Adrenal gland (tissue), 12 donors: ENCODE data around the gene MAP3K12. TPM values are rescaled to one million over a fixed set of nuclear protein-coding genes. Genes with fewer than 3 reads are reported as not detected.

Source experiments
- DNase-seq, 7 donors: peaks; one replicate each; pipeline ENCODE4 v3.0.0-alpha.2; 2019 to 2020
- H3K27ac ChIP-seq, 5 donors: fragments of 200-600 bp; sonication (generic) in 4 of 5; 1 replicate in 3 of 5; 2 replicates in 2 of 5; pipeline versions ENCODE4 v1.5.1 to v1.8.0; 2016 to 2020; ENCODE audit warnings: mild to moderate bottlenecking in 1 of 5
- H3K27me3 ChIP-seq: fragments of 200-600 bp; 2 replicates; pipeline ENCODE4 v1.8.0; 2021
- H3K36me3 ChIP-seq, 2 donors: fragments of 200-600 bp; replicated peaks in 1 of 2; 1 replicate in 1 of 2; 2 replicates in 1 of 2; pipeline versions ENCODE4 v1.5.1 to v1.8.0; 2018 to 2022
- H3K4me1 ChIP-seq, 2 donors: fragments of 200-600 bp; replicated peaks in 1 of 2; 1 replicate in 1 of 2; 2 replicates in 1 of 2; pipeline versions ENCODE4 v1.5.1 to v1.8.0; 2018 to 2021
- H3K4me3 ChIP-seq, 4 donors: fragments of 200-600 bp; sonication (generic) in 3 of 4; one replicate each; pipeline ENCODE4 v1.5.1; 2016 to 2018
- H3K9me3 ChIP-seq, 3 donors: fragments of 200-600 bp; sonication (generic) in 1 of 3; replicated peaks in 1 of 3; 1 replicate in 2 of 3; 2 replicates in 1 of 3; pipeline versions ENCODE4 v1.5.1 to v1.8.0; 2016 to 2021
- CTCF ChIP-seq, 6 experiments: fragments of 450-650 bp in 4 of 6; fragments of 200-600 bp in 2 of 6; sonication (generic) in 1 of 6; IDR thresholded peaks; 1 replicate in 5 of 6; 2 replicates in 1 of 6; pipeline versions ENCODE4 v1.5.1 to v1.8.0; 2016 to 2021; ENCODE audit warnings: antibody characterized with exemption in 6 of 6, mild to moderate bottlenecking in 2 of 6, moderate library complexity in 1 of 6
- POLR2A ChIP-seq, 2 donors: fragments of 450-650 bp; IDR thresholded peaks; one replicate each; pipeline ENCODE4 v1.6.1; 2017; ENCODE audit warnings: antibody characterized with exemption in 2 of 2, mild to moderate bottlenecking in 2 of 2, moderate library complexity in 1 of 2
- WGBS, 4 donors: extraction: QIAGEN DNeasy Blood & Tissue Kit in 2 of 4; methylation state at CpG; one replicate each; pipeline versions ENCODE4 v1.1.5 to v1.1.7; 2013 to 2017; 5-methylcytosine and 5-hydroxymethylcytosine counted together
- intact Hi-C, 2 donors: fragments of 100-400 bp; cut with DNase I; formaldehyde crosslinking; loops; one replicate each; pipeline versions ENCODE4 v1.14.1 to v1.15.0; 2022 to 2023
- polyA plus RNA-seq, 3 donors: library from polyadenylated mRNA; stranded (reverse); fragments of 200-250 nt in 2 of 3; fragments of 350-450 nt in 1 of 3; fragmentation: Illumina TruSeq in 1 of 3; extraction: RNeasy Lipid Tissue Mini Kit (QIAGEN cat#74804) in 1 of 3; gene quantifications; one replicate each; pipeline ENCODE4 v1.2.3, GENCODE V29; 2013 to 2014
- total RNA-seq, 9 donors: library from RNA; depleted of rRNA in 4 of 9; stranded (reverse); fragments of >200 nt in 4 of 9; fragments of 120-200 nt in 1 of 9; fragmentation: NEBNext Ultra II Directional in 1 of 9; extraction: Animal tissue kit (Norgen Biotek cat#: 25700) in 1 of 9; gene quantifications; one replicate each; pipeline versions ENCODE4 v1.1.0 to v1.2.4, GENCODE V29; 2013 to 2023
- donor health status: healthy with polysubstance abuse.
- donor health status: Bipolar disorder and iron deficiency.
- donor health status: DM: yes; HTN: yes; CAD: no.
- donor health status: DM: no; HTN: no; CAD: no.
- donor health status: DM: no; HTN: no; CAD: no.
- donor health status: DM: yes; HTN: yes; CAD: no.

MAP3K12 gene
- total and polyA plus RNA-seq, 12 donors: 6.9 to 85.1 (median 16.9) TPM

- Histone ChIP-seq H3K27ac (peak overlapping the region in 2 of 5 donors; percentile 68 to 95), H3K9me3 (no peaks in the 10 kb centered on the region), H3K36me3 (peaks cover 0 to 52% of the 10 kb centered on the region in 2 donors), H3K27me3 (no peaks in the 10 kb centered on the region), H3K4me3 (peak overlapping the region in 1 of 4 donors; percentile 92), H3K4me1 (peaks cover 11 to 28% of the 10 kb centered on the region in 2 donors)
- intact Hi-C loops: loop anchor here in 1 of 2 donors (5.0 kb wide), 1 partner anchor 48 kb away; the partner anchor contains the start of gene TARBP2
- DNase-seq: no peak
- WGBS, 4 donors: 18 to 23% (median 20%) methylated on average over 6 of the region's 6 CpGs
- TF ChIP-seq CTCF (IDR thresholded peaks at IDR 0.05) (no peak), POLR2A (IDR thresholded peaks at IDR 0.05) (no peak)
Observed at GRCh38 chr12:53453953-53454640, 45.2 kb downstream of the MAP3K12 start.

- H3K9me3 ChIP-seq: no peaks in the 10 kb centered on the region
- 0 to 1% (median 1%) methylated on average over 10 to 76 of the region's 82 CpGs for WGBS, 4 donors
- peak in 1 of 2 donors; percentile 46 for TF ChIP-seq POLR2A (IDR thresholded peaks at IDR 0.05)
- TF ChIP-seq CTCF (IDR thresholded peaks at IDR 0.05): peak in 3 of 6 experiments; percentile 6 to 35 (median 8)
Observed at GRCh38 chr12:53452159-53453077, 46.8 kb downstream of the MAP3K12 start.

GRCh38 chr12:53451661-53452158, 47.5 kb downstream of the MAP3K12 start, which contains the start of gene PCBP2:
Gene PCBP2 (plus strand): TSS chr12:53452102. CDS start chr12:53454801, 2,699 bp downstream.
- Histone ChIP-seq H3K4me1 (peaks cover 11 to 28% of the 10 kb centered on the region in 2 donors), H3K27me3 (no peaks in the 10 kb centered on the region), H3K27ac (peak within 1 kb of the TSS; percentile 85 to 99 (median 95)), H3K4me3 (peak within 1 kb of the TSS; percentile 13 to 92 (median 63)), H3K36me3 (peaks cover 0 to 35% of the 10 kb centered on the region in 2 donors), H3K9me3 (no peaks in the 10 kb centered on the region)
- WGBS, 4 donors: 0 to 1% (median 0%) methylated on average over 18 to 32 of the region's 32 CpGs
- intact Hi-C loops: loop anchor here in 1 of 2 donors (5.0 kb wide), 1 partner anchor 51 kb away; the partner anchor contains the start of gene TARBP2
- peak; percentile 97 to 99 (median 99) for DNase-seq
- TF ChIP-seq POLR2A (IDR thresholded peaks at IDR 0.05) (peak; percentile 45 to 88), CTCF (IDR thresholded peaks at IDR 0.05) (peak; percentile 66 to 99 (median 96))

More at GRCh38 chr12:53452159-53453077, 46.8 kb downstream of the MAP3K12 start:
- Histone ChIP-seq H3K27ac (peak overlapping the region; percentile 85 to 99 (median 95)), H3K36me3 (peaks cover 0 to 39% of the 10 kb centered on the region in 2 donors), H3K4me3 (peak overlapping the region; percentile 13 to 92 (median 63)), H3K27me3 (no peaks in the 10 kb centered on the region), H3K4me1 (peaks cover 11 to 28% of the 10 kb centered on the region in 2 donors)
- peak; percentile 93 to 96 (median 95) for DNase-seq
- intact Hi-C loops: loop anchor here in 1 of 2 donors (5.0 kb wide), 1 partner anchor 50 kb away; the partner anchor contains the start of gene TARBP2
